Measurements from ENCODE around the gene PPP2R3C.

- TF ChIP-seq, protein P1, sequence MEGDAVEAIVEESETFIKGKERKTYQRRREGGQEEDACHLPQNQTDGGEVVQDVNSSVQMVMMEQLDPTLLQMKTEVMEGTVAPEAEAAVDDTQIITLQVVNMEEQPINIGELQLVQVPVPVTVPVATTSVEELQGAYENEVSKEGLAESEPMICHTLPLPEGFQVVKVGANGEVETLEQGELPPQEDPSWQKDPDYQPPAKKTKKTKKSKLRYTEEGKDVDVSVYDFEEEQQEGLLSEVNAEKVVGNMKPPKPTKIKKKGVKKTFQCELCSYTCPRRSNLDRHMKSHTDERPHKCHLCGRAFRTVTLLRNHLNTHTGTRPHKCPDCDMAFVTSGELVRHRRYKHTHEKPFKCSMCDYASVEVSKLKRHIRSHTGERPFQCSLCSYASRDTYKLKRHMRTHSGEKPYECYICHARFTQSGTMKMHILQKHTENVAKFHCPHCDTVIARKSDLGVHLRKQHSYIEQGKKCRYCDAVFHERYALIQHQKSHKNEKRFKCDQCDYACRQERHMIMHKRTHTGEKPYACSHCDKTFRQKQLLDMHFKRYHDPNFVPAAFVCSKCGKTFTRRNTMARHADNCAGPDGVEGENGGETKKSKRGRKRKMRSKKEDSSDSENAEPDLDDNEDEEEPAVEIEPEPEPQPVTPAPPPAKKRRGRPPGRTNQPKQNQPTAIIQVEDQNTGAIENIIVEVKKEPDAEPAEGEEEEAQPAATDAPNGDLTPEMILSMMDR (IDR thresholded peaks at IDR 0.05): no peak
- no peak for TF ChIP-seq POLR2A (IDR thresholded peaks at IDR 0.05)
- TF ChIP-seq EP300 (IDR thresholded peaks at IDR 0.05): no peak
These were observed 13.9 kb downstream of the PPP2R3C start for GRCh38 chr14:35107866-35108265.
